GM23338 (cell line): ENCODE results near the gene EGFL8. TPM values are rescaled to one million over a fixed set of nuclear protein-coding genes. Genes with fewer than 3 reads are reported as not detected.

ENCODE experiments used
- ATAC-seq: fragments of 200-7000 bp; cut with Tn5 transposase; 3 replicates; pipeline ENCODE4 v1.9.1; 2020
- DNase-seq: peaks from one replicate; pipeline ENCODE4 v3.0.0-alpha.2; 2015; ENCODE audit warnings: low spot score
- H2AFZ ChIP-seq: fragments of 200-600 bp; sonication (generic); 2 replicates; pipeline ENCODE4 v1.8.0; 2016; ENCODE audit warnings: antibody characterized with exemption, mild to moderate bottlenecking, moderate library complexity
- H3F3A ChIP-seq: fragments of 200-600 bp; sonication (generic); replicated peaks from 2 replicates; pipeline ENCODE4 v1.8.0; 2017; ENCODE audit warnings: antibody characterized with exemption, mixed run types, low read depth
- H3K27ac ChIP-seq: fragments of 200-600 bp; sonication (generic); 2 replicates; pipeline ENCODE4 v1.6.1; 2016; ENCODE audit warnings: low read depth
- H3K27me3 ChIP-seq: fragments of 200-600 bp; sonication (generic); 2 replicates; pipeline ENCODE4 v1.8.0; 2016; ENCODE audit warnings: mild to moderate bottlenecking, mixed run types, moderate library complexity; ENCODE audit not compliant: insufficient read depth
- H3K36me3 ChIP-seq: fragments of 200-600 bp; sonication (generic); 2 replicates; pipeline ENCODE4 v1.8.0; 2016; ENCODE audit warnings: mild to moderate bottlenecking; ENCODE audit not compliant: insufficient read depth
- H3K4me1 ChIP-seq: fragments of 200-600 bp; sonication (generic); 2 replicates; pipeline ENCODE4 v1.8.0; 2016; ENCODE audit warnings: mild to moderate bottlenecking, moderate library complexity; ENCODE audit not compliant: insufficient read depth
- H3K4me2 ChIP-seq: fragments of 200-600 bp; sonication (generic); 2 replicates; pipeline ENCODE4 v1.7.1; 2017; ENCODE audit warnings: mixed run types
- H3K4me3 ChIP-seq: fragments of 200-600 bp; sonication (generic); 2 replicates; pipeline ENCODE4 v1.6.1; 2016; ENCODE audit warnings: mixed run types
- H3K79me2 ChIP-seq: fragments of 200-600 bp; sonication (generic); replicated peaks from 2 replicates; pipeline ENCODE4 v1.8.0; 2017; ENCODE audit warnings: mild to moderate bottlenecking; ENCODE audit not compliant: insufficient read depth
- H3K9me2 ChIP-seq: fragments of 200-600 bp; sonication (generic); 2 replicates; pipeline ENCODE4 v1.8.0; 2017; ENCODE audit not compliant: insufficient read depth
- H4K20me1 ChIP-seq: fragments of 200-600 bp; sonication (generic); replicated peaks from 2 replicates; pipeline ENCODE4 v1.8.0; 2017; ENCODE audit warnings: mild to moderate bottlenecking; ENCODE audit not compliant: insufficient read depth
- H3K27ac Mint-ChIP-seq: 2 replicates; pipeline ENCODE4 v1.8.0; 2020; ENCODE audit warnings: inconsistent platforms, mild to moderate bottlenecking, moderate library complexity, mixed read lengths
- H3K27me3 Mint-ChIP-seq: 3 replicates; pipeline ENCODE4 v1.8.0; 2022; ENCODE audit warnings: low read depth, mild to moderate bottlenecking, moderate library complexity, mixed read lengths, inconsistent platforms; ENCODE audit not compliant: insufficient read depth, poor library complexity
- H3K36me3 Mint-ChIP-seq: 3 replicates; pipeline ENCODE4 v1.8.0; 2021; ENCODE audit warnings: low read depth, mild to moderate bottlenecking, inconsistent platforms, moderate library complexity, mixed read lengths
- H3K4me1 Mint-ChIP-seq: 3 replicates; pipeline ENCODE4 v1.8.0; 2020; ENCODE audit warnings: mild to moderate bottlenecking, inconsistent platforms, mixed read lengths
- H3K4me3 Mint-ChIP-seq: 3 replicates; pipeline ENCODE4 v1.8.0; 2021; ENCODE audit warnings: moderate library complexity, mild to moderate bottlenecking, inconsistent platforms, mixed read lengths
- H3K9me3 Mint-ChIP-seq: 3 replicates; pipeline ENCODE4 v1.8.0; 2020; ENCODE audit warnings: moderate library complexity, mild to moderate bottlenecking, inconsistent platforms, mixed read lengths
- EZH2 ChIP-seq: fragments of 200-600 bp; sonication (generic); IDR thresholded peaks from one replicate; pipeline ENCODE4 v1.8.0; 2017; ENCODE audit warnings: antibody characterized with exemption, mild to moderate bottlenecking, low read depth; ENCODE audit not compliant: unreplicated experiment
- EZH2phosphoT487 ChIP-seq: fragments of 200-600 bp; sonication (generic); IDR thresholded peaks from one replicate; pipeline ENCODE4 v1.8.1; 2018; ENCODE audit warnings: antibody characterized with exemption; ENCODE audit not compliant: unreplicated experiment
- JUNB ChIP-seq: IDR thresholded peaks from one replicate; pipeline ENCODE4 v1.6.1; 2016; ENCODE audit warnings: antibody characterized with exemption; ENCODE audit not compliant: unreplicated experiment
- POLR2AphosphoS5 ChIP-seq: IDR thresholded peaks from 2 replicates; pipeline ENCODE4 v1.6.1; 2016; ENCODE audit warnings: antibody characterized with exemption, low read depth
- REST ChIP-seq: IDR thresholded peaks from one replicate; pipeline ENCODE4 v1.6.1; 2018; ENCODE audit warnings: antibody characterized with exemption; ENCODE audit not compliant: unreplicated experiment
- ZNF114 ChIP-seq: fragments of 250-450 bp; sonication (Bioruptor Pico); IDR thresholded peaks from 2 replicates; pipeline ENCODE4 v1.5.0; 2020; ENCODE audit warnings: mild to moderate bottlenecking, moderate library complexity
- ZNF331 ChIP-seq: fragments of 250-450 bp; sonication (Bioruptor Pico); IDR thresholded peaks from 2 replicates; pipeline ENCODE4 v1.5.0; 2020; ENCODE audit warnings: low read depth, mild to moderate bottlenecking, moderate library complexity
- polyA plus RNA-seq: library from polyadenylated mRNA; unstranded; fragments of >200 nt; fragmentation: Nextera tagmentation; extraction: Ambion mirVana; gene quantifications from 2 replicates; pipeline ENCODE4 v1.2.1, GENCODE V29; 2016
- total RNA-seq: library from RNA; depleted of rRNA; stranded (reverse); fragments of >200 nt; shearing (Covaris generic); gene quantifications from 2 replicates; pipeline ENCODE4 v1.2.3, GENCODE V29; 2014
- TF ChIP-seq, protein P1 (sequence below): fragments of 250-450 bp; sonication (Bioruptor Pico); IDR thresholded peaks from 2 replicates; pipeline ENCODE4 v1.5.0; 2020; ENCODE audit warnings: mild to moderate bottlenecking, moderate library complexity
- TF ChIP-seq, protein P2 (sequence below): IDR thresholded peaks from 2 replicates; pipeline ENCODE4 v1.6.1; 2016; ENCODE audit warnings: antibody characterized with exemption
- TF ChIP-seq, protein P3 (sequence below), 2 experiments: fragments of 200-600 bp in 1 of 2; sonication (generic) in 1 of 2; conservative IDR thresholded peaks; 2 replicates each; pipeline versions ENCODE4 v1.5.1 to v1.6.1; 2016 to 2017; ENCODE audit warnings: antibody characterized with exemption in 2 of 2, low read depth in 2 of 2, mild to moderate bottlenecking in 2 of 2, moderate library complexity in 1 of 2

Gene EGFL8
- total and polyA plus RNA-seq, 2 experiments from 2014 or later, result 6.1 to 7.4 TPM

- Histone ChIP-seq H3K4me3 (no peak overlapping the region), H4K20me1 (no peaks in the 10 kb centered on the region), H3K36me3 (no peaks in the 10 kb centered on the region), H2AFZ (no peak overlapping the region), H3K4me1 (peaks cover 24% of the 10 kb centered on the region), H3K9me2 (no peaks in the 10 kb centered on the region), H3K79me2 (no peaks in the 10 kb centered on the region), H3K27ac (no peak overlapping the region), H3F3A (peaks cover 17% of the 10 kb centered on the region), H3K4me2 (no peak overlapping the region), H3K27me3 (no peaks in the 10 kb centered on the region)
- Mint-ChIP-seq H3K27ac (no peak overlapping the region), H3K27me3 (peaks cover 9% of the 10 kb centered on the region), H3K4me1 (peaks cover 26% of the 10 kb centered on the region), H3K9me3 (no peaks in the 10 kb centered on the region; the same call in 2 of the 3 replicates), H3K36me3 (no peaks in the 10 kb centered on the region), H3K4me3 (no peak overlapping the region)
- ATAC-seq (no peak), DNase-seq (no peak)
- TF ChIP-seq EZH2 (no peak), REST (no peak), POLR2AphosphoS5 (no peak), JUNB (no peak), ZNF114 (CRISPR knock-in tag) (no peak), ZNF331 (CRISPR knock-in tag) (no peak), EZH2phosphoT487 (no peak)
- TF ChIP-seq, protein P1, sequence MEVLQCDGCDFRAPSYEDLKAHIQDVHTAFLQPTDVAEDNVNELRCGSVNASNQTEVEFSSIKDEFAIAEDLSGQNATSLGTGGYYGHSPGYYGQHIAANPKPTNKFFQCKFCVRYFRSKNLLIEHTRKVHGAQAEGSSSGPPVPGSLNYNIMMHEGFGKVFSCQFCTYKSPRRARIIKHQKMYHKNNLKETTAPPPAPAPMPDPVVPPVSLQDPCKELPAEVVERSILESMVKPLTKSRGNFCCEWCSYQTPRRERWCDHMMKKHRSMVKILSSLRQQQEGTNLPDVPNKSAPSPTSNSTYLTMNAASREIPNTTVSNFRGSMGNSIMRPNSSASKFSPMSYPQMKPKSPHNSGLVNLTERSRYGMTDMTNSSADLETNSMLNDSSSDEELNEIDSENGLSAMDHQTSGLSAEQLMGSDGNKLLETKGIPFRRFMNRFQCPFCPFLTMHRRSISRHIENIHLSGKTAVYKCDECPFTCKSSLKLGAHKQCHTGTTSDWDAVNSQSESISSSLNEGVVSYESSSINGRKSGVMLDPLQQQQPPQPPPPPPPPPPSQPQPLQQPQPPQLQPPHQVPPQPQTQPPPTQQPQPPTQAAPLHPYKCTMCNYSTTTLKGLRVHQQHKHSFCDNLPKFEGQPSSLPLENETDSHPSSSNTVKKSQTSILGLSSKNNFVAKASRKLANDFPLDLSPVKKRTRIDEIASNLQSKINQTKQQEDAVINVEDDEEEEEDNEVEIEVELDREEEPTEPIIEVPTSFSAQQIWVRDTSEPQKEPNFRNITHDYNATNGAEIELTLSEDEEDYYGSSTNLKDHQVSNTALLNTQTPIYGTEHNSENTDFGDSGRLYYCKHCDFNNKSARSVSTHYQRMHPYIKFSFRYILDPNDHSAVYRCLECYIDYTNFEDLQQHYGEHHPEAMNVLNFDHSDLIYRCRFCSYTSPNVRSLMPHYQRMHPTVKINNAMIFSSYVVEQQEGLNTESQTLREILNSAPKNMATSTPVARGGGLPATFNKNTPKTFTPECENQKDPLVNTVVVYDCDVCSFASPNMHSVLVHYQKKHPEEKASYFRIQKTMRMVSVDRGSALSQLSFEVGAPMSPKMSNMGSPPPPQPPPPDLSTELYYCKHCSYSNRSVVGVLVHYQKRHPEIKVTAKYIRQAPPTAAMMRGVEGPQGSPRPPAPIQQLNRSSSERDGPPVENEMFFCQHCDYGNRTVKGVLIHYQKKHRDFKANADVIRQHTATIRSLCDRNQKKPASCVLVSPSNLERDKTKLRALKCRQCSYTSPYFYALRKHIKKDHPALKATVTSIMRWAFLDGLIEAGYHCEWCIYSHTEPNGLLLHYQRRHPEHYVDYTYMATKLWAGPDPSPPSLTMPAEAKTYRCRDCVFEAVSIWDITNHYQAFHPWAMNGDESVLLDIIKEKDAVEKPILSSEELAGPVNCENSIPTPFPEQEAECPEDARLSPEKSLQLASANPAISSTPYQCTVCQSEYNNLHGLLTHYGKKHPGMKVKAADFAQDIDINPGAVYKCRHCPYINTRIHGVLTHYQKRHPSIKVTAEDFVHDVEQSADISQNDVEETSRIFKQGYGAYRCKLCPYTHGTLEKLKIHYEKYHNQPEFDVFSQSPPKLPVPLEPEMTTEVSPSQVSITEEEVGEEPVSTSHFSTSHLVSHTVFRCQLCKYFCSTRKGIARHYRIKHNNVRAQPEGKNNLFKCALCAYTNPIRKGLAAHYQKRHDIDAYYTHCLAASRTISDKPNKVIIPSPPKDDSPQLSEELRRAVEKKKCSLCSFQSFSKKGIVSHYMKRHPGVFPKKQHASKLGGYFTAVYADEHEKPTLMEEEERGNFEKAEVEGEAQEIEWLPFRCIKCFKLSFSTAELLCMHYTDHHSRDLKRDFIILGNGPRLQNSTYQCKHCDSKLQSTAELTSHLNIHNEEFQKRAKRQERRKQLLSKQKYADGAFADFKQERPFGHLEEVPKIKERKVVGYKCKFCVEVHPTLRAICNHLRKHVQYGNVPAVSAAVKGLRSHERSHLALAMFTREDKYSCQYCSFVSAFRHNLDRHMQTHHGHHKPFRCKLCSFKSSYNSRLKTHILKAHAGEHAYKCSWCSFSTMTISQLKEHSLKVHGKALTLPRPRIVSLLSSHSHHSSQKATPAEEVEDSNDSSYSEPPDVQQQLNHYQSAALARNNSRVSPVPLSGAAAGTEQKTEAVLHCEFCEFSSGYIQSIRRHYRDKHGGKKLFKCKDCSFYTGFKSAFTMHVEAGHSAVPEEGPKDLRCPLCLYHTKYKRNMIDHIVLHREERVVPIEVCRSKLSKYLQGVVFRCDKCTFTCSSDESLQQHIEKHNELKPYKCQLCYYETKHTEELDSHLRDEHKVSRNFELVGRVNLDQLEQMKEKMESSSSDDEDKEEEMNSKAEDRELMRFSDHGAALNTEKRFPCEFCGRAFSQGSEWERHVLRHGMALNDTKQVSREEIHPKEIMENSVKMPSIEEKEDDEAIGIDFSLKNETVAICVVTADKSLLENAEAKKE (CRISPR knock-in tag), result no peak
- TF ChIP-seq, protein P2, sequence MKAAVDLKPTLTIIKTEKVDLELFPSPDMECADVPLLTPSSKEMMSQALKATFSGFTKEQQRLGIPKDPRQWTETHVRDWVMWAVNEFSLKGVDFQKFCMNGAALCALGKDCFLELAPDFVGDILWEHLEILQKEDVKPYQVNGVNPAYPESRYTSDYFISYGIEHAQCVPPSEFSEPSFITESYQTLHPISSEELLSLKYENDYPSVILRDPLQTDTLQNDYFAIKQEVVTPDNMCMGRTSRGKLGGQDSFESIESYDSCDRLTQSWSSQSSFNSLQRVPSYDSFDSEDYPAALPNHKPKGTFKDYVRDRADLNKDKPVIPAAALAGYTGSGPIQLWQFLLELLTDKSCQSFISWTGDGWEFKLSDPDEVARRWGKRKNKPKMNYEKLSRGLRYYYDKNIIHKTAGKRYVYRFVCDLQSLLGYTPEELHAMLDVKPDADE, result no peak
- TF ChIP-seq, protein P3, sequence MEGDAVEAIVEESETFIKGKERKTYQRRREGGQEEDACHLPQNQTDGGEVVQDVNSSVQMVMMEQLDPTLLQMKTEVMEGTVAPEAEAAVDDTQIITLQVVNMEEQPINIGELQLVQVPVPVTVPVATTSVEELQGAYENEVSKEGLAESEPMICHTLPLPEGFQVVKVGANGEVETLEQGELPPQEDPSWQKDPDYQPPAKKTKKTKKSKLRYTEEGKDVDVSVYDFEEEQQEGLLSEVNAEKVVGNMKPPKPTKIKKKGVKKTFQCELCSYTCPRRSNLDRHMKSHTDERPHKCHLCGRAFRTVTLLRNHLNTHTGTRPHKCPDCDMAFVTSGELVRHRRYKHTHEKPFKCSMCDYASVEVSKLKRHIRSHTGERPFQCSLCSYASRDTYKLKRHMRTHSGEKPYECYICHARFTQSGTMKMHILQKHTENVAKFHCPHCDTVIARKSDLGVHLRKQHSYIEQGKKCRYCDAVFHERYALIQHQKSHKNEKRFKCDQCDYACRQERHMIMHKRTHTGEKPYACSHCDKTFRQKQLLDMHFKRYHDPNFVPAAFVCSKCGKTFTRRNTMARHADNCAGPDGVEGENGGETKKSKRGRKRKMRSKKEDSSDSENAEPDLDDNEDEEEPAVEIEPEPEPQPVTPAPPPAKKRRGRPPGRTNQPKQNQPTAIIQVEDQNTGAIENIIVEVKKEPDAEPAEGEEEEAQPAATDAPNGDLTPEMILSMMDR (conservative IDR thresholded peaks at IDR 0.05; ENCODE audit: low read depth in 2 of 2), result no peak
Measured at GRCh38 chr6:32198866-32199265, 34.5 kb downstream of the EGFL8 start.
